GM23248 (cell line): ENCODE data around the gene TRPM4. TPM values are rescaled to one million over a fixed set of nuclear protein-coding genes. Genes with fewer than 3 reads are reported as not detected.

ENCODE experiments used
- DNase-seq: peaks from one replicate; pipeline ENCODE4 v3.0.0-alpha.2; 2015
- H2AFZ ChIP-seq: fragments of 200-600 bp; sonication (generic); 2 replicates; pipeline ENCODE4 v1.6.1; 2016; ENCODE audit warnings: antibody characterized with exemption
- H3F3A ChIP-seq: fragments of 200-600 bp; sonication (generic); 2 replicates; pipeline ENCODE4 v1.6.1; 2016; ENCODE audit warnings: mild to moderate bottlenecking, antibody characterized with exemption, mixed run types; ENCODE audit not compliant: insufficient read depth
- H3K27ac ChIP-seq: fragments of 200-600 bp; sonication (generic); 2 replicates; pipeline ENCODE4 v1.5.1; 2016; ENCODE audit warnings: mild to moderate bottlenecking
- H3K27me3 ChIP-seq: fragments of 200-600 bp; sonication (generic); replicated peaks from 2 replicates; pipeline ENCODE4 v1.6.1; 2016; ENCODE audit warnings: mild to moderate bottlenecking; ENCODE audit not compliant: insufficient read depth
- H3K36me3 ChIP-seq: fragments of 200-600 bp; sonication (generic); 2 replicates; pipeline ENCODE4 v1.6.1; 2016; ENCODE audit warnings: low read depth, mild to moderate bottlenecking
- H3K4me1 ChIP-seq: fragments of 200-600 bp; sonication (generic); 2 replicates; pipeline ENCODE4 v1.6.1; 2016; ENCODE audit warnings: mild to moderate bottlenecking; ENCODE audit not compliant: insufficient read depth
- H3K4me2 ChIP-seq: fragments of 200-600 bp; sonication (generic); one replicate; pipeline ENCODE4 v1.6.1; 2016; ENCODE audit warnings: mild to moderate bottlenecking; ENCODE audit not compliant: unreplicated experiment
- H3K4me3 ChIP-seq: fragments of 200-600 bp; sonication (generic); 2 replicates; pipeline ENCODE4 v1.5.1; 2016; ENCODE audit warnings: mild to moderate bottlenecking
- H3K79me2 ChIP-seq: fragments of 200-600 bp; sonication (generic); 2 replicates; pipeline ENCODE4 v1.6.1; 2016; ENCODE audit warnings: mild to moderate bottlenecking; ENCODE audit not compliant: insufficient read depth
- H3K9ac ChIP-seq: fragments of 200-600 bp; sonication (generic); 2 replicates; pipeline ENCODE4 v1.6.1; 2016; ENCODE audit warnings: mild to moderate bottlenecking
- H3K9me2 ChIP-seq: fragments of 200-600 bp; sonication (generic); 2 replicates; pipeline ENCODE4 v1.6.1; 2016; ENCODE audit warnings: mixed run types, mild to moderate bottlenecking, moderate library complexity; ENCODE audit not compliant: insufficient read depth
- H3K9me3 ChIP-seq: fragments of 200-600 bp; sonication (generic); one replicate; pipeline ENCODE4 v1.6.1; 2017; ENCODE audit warnings: low read depth
- H4K20me1 ChIP-seq: fragments of 200-600 bp; sonication (generic); 2 replicates; pipeline ENCODE4 v1.6.0; 2016; ENCODE audit not compliant: insufficient read depth
- EZH2 ChIP-seq: fragments of 200-600 bp; sonication (generic); IDR thresholded peaks from 2 replicates; pipeline ENCODE4 v1.6.1; 2018; ENCODE audit warnings: antibody characterized with exemption, mild to moderate bottlenecking; ENCODE audit not compliant: insufficient read depth, poor library complexity, severe bottlenecking
- EZH2phosphoT487 ChIP-seq: fragments of 200-600 bp; sonication (generic); IDR thresholded peaks from 2 replicates; pipeline ENCODE4 v1.6.1; 2018; ENCODE audit warnings: antibody characterized with exemption, moderate library complexity, mild to moderate bottlenecking, low read depth; ENCODE audit not compliant: insufficient read depth
- WGBS, 2 experiments: methylation state at CpG; one replicate each; pipeline ENCODE4 v1.1.6; 2015 to 2017; ENCODE audit warnings: low lambda C conversion rate in 2 of 2, low coverage in 1 of 2; ENCODE audit errors: missing lambda C conversion rate in 2 of 2; 5-methylcytosine and 5-hydroxymethylcytosine counted together
- in situ Hi-C: fragments of 300-500 bp; cut with MboI; formaldehyde crosslinking; loops from 2 replicates; pipeline ENCODE4 v1.15.0; 2020
- polyA plus RNA-seq: library from polyadenylated mRNA; unstranded; fragments of >200 nt; fragmentation: Nextera tagmentation; extraction: Ambion mirVana; gene quantifications from 2 replicates; pipeline ENCODE4 v1.2.1, GENCODE V29; 2016
- total RNA-seq: library from RNA; depleted of rRNA; stranded (reverse); fragments of >200 nt; shearing (Covaris generic); gene quantifications from 2 replicates; pipeline ENCODE4 v1.2.3, GENCODE V29; 2014; rRNA removed

TRPM4 gene
- total and polyA plus RNA-seq, 2 experiments from 2014 or later: 18.4 to 20.1 TPM

GRCh38 chr19:49244256-49244655 is 86.7 kb downstream of the TRPM4 start:
- 79 to 89% methylated on average over 9 of the region's 9 CpGs for WGBS, 2 experiments
- Histone ChIP-seq H4K20me1 (no peaks in the 10 kb centered on the region), H3F3A (no peaks in the 10 kb centered on the region), H3K27me3 (no peaks in the 10 kb centered on the region), H3K4me3 (no peak overlapping the region), H3K4me2 (no peak overlapping the region), H3K9me2 (no peaks in the 10 kb centered on the region), H3K79me2 (no peaks in the 10 kb centered on the region), H3K9me3 (no peaks in the 10 kb centered on the region), H3K9ac (no peak overlapping the region), H3K36me3 (no peaks in the 10 kb centered on the region), H2AFZ (no peak overlapping the region), H3K27ac (no peak overlapping the region), H3K4me1 (no peaks in the 10 kb centered on the region)
- TF ChIP-seq EZH2: no peak
- no peak for TF ChIP-seq EZH2phosphoT487
- DNase-seq: no peak
- in situ Hi-C loops: no loop called here

- Histone ChIP-seq H3K27me3 (peaks cover 7% of the 10 kb centered on the region), H3K4me3 (no peak overlapping the region), H3K27ac (no peak overlapping the region), H3K9ac (no peak overlapping the region), H2AFZ (no peak overlapping the region), H3K4me2 (no peak overlapping the region), H4K20me1 (no peaks in the 10 kb centered on the region), H3K9me2 (no peaks in the 10 kb centered on the region), H3F3A (no peaks in the 10 kb centered on the region), H3K79me2 (no peaks in the 10 kb centered on the region), H3K9me3 (no peaks in the 10 kb centered on the region), H3K4me1 (no peaks in the 10 kb centered on the region), H3K36me3 (no peaks in the 10 kb centered on the region)
- 8 to 11% methylated on average over 1 of the region's 2 CpGs for WGBS, 2 experiments
- no peak for DNase-seq
- in situ Hi-C loops: no loop called here
- TF ChIP-seq EZH2phosphoT487 (no peak), EZH2 (no peak)
These were observed 90.1 kb downstream of the TRPM4 start for GRCh38 chr19:49247676-49248075.

- Histone ChIP-seq H3K4me3 (no peak overlapping the region), H2AFZ (no peak overlapping the region), H3K36me3 (no peaks in the 10 kb centered on the region), H3K4me2 (no peak overlapping the region), H3K9me3 (no peaks in the 10 kb centered on the region), H3K27ac (no peak overlapping the region), H3K27me3 (peaks cover 7% of the 10 kb centered on the region), H4K20me1 (no peaks in the 10 kb centered on the region), H3K79me2 (no peaks in the 10 kb centered on the region), H3K4me1 (no peaks in the 10 kb centered on the region), H3K9ac (no peak overlapping the region), H3K9me2 (no peaks in the 10 kb centered on the region), H3F3A (no peaks in the 10 kb centered on the region)
- WGBS, 2 experiments: 41 to 44% methylated on average over 2 of the region's 2 CpGs
- no peak for DNase-seq
- in situ Hi-C loops: no loop called here
- TF ChIP-seq EZH2 (no peak), EZH2phosphoT487 (no peak)
These were observed 92.3 kb downstream of the TRPM4 start for GRCh38 chr19:49249933-49250332.

GRCh38 chr19:49255674-49256073 is 98.1 kb downstream of the TRPM4 start:
- no peak overlapping the region for H3K4me3 ChIP-seq
- H3K79me2 ChIP-seq: no peaks in the 10 kb centered on the region
- no peaks in the 10 kb centered on the region for H3F3A ChIP-seq
- 64 to 67% methylated on average over 10 of the region's 10 CpGs for WGBS, 2 experiments
- no peak for DNase-seq
- no peak for TF ChIP-seq EZH2
- no peak for TF ChIP-seq EZH2phosphoT487
- H3K36me3 ChIP-seq: no peaks in the 10 kb centered on the region
- H3K9me2 ChIP-seq: no peaks in the 10 kb centered on the region
- in situ Hi-C loops: no loop called here
- no peak overlapping the region for H3K4me2 ChIP-seq
- H3K4me1 ChIP-seq: no peaks in the 10 kb centered on the region
- H3K27me3 ChIP-seq: peaks cover under 1% of the 10 kb centered on the region; the same call in 1 of the 2 replicates
- H2AFZ ChIP-seq: no peak overlapping the region
- no peak overlapping the region for H3K9ac ChIP-seq
- H4K20me1 ChIP-seq: no peaks in the 10 kb centered on the region
- H3K27ac ChIP-seq: no peak overlapping the region
- H3K9me3 ChIP-seq: no peaks in the 10 kb centered on the region

GRCh38 chr19:49256691-49257090 is 99.1 kb downstream of the TRPM4 start:
- WGBS, 2 experiments: 57 to 75% methylated on average over 3 of the region's 3 CpGs
- Histone ChIP-seq H3K36me3 (no peaks in the 10 kb centered on the region), H3K79me2 (no peaks in the 10 kb centered on the region), H3K9me2 (no peaks in the 10 kb centered on the region), H2AFZ (no peak overlapping the region), H3K4me2 (no peak overlapping the region), H3F3A (no peaks in the 10 kb centered on the region), H3K4me1 (no peaks in the 10 kb centered on the region), H3K9ac (no peak overlapping the region), H4K20me1 (no peaks in the 10 kb centered on the region), H3K4me3 (no peak overlapping the region), H3K27me3 (no peaks in the 10 kb centered on the region; the same call in 1 of the 2 replicates), H3K9me3 (no peaks in the 10 kb centered on the region), H3K27ac (no peak overlapping the region)
- in situ Hi-C loops: no loop called here
- DNase-seq: no peak
- TF ChIP-seq EZH2phosphoT487: no peak
- no peak for TF ChIP-seq EZH2

Other genes with a start within 250 kb of the TRPM4 start
- not detected in 2 replicates for gene DHDH, start 224.1 kb upstream of the TRPM4 start, total RNA-seq
- gene DHDH, start 224.1 kb upstream of the TRPM4 start, polyA plus RNA-seq: not detected in 2 replicates
- gene BAX, start 202.9 kb upstream of the TRPM4 start, total RNA-seq: 106 and 119 TPM in 2 replicates
- gene BAX, start 202.9 kb upstream of the TRPM4 start, polyA plus RNA-seq: 92.7 and 97.3 TPM in 2 replicates
- gene FTL, start 192.5 kb upstream of the TRPM4 start, total RNA-seq: 2,276 and 2,848 TPM in 2 replicates
- gene FTL, start 192.5 kb upstream of the TRPM4 start, polyA plus RNA-seq: 8,171 and 8,242 TPM in 2 replicates
- 78.4 and 80.1 TPM in 2 replicates for gene GYS1, start 164.5 kb upstream of the TRPM4 start, total RNA-seq
- 85.6 and 92.6 TPM in 2 replicates for gene GYS1, start 164.5 kb upstream of the TRPM4 start, polyA plus RNA-seq
- gene RUVBL2, start 163.9 kb upstream of the TRPM4 start, total RNA-seq: 177 TPM in 2 replicates
- 129 and 130 TPM in 2 replicates for gene RUVBL2, start 163.9 kb upstream of the TRPM4 start, polyA plus RNA-seq
- gene LHB, start 140.7 kb upstream of the TRPM4 start, total RNA-seq: not detected in 2 replicates
- 0.54 and 0.85 TPM in 2 replicates for gene LHB, start 140.7 kb upstream of the TRPM4 start, polyA plus RNA-seq
- not detected in 2 replicates for gene CGB3, start 133.5 kb upstream of the TRPM4 start, total RNA-seq
- 0.76 TPM in 1 of 2 replicates, not detected in the other for gene CGB3, start 133.5 kb upstream of the TRPM4 start, polyA plus RNA-seq
- not detected in 2 replicates for gene CGB2, start 125.9 kb upstream of the TRPM4 start, total RNA-seq
- 0.75 TPM in 1 of 2 replicates, not detected in the other for gene CGB2, start 125.9 kb upstream of the TRPM4 start, polyA plus RNA-seq
- gene CGB1, start 120.9 kb upstream of the TRPM4 start, total RNA-seq: 3.2 and 4.2 TPM in 2 replicates
- gene CGB1, start 120.9 kb upstream of the TRPM4 start, polyA plus RNA-seq: 1.3 TPM in 1 of 2 replicates, not detected in the other
- gene CGB5, start 113.9 kb upstream of the TRPM4 start, total RNA-seq: not detected in 2 replicates
- gene CGB5, start 113.9 kb upstream of the TRPM4 start, polyA plus RNA-seq: 1.3 and 1.7 TPM in 2 replicates
- gene CGB8, start 108.7 kb upstream of the TRPM4 start, total RNA-seq: 4.5 TPM in 1 of 2 replicates, not detected in the other
- gene CGB8, start 108.7 kb upstream of the TRPM4 start, polyA plus RNA-seq: 1.9 and 2.0 TPM in 2 replicates
- gene CGB7, start 100.0 kb upstream of the TRPM4 start, total RNA-seq: 0.38 and 0.54 TPM in 2 replicates
- 2.2 and 2.8 TPM in 2 replicates for gene CGB7, start 100.0 kb upstream of the TRPM4 start, polyA plus RNA-seq
- gene NTF4, start 93.0 kb upstream of the TRPM4 start, total RNA-seq: not detected in 2 replicates
- 0.51 TPM in 1 of 2 replicates, not detected in the other for gene NTF4, start 93.0 kb upstream of the TRPM4 start, polyA plus RNA-seq
- gene KCNA7, start 85.1 kb upstream of the TRPM4 start, total RNA-seq: not detected in 2 replicates
- gene KCNA7, start 85.1 kb upstream of the TRPM4 start, polyA plus RNA-seq: 0.04 and 0.13 TPM in 2 replicates
- gene SNRNP70, start 72.3 kb upstream of the TRPM4 start, total RNA-seq: 146 and 184 TPM in 2 replicates
- gene SNRNP70, start 72.3 kb upstream of the TRPM4 start, polyA plus RNA-seq: 102 and 104 TPM in 2 replicates
- gene LIN7B, start 43.4 kb upstream of the TRPM4 start, total RNA-seq: 10.7 and 12.5 TPM in 2 replicates
- gene LIN7B, start 43.4 kb upstream of the TRPM4 start, polyA plus RNA-seq: 11.9 and 12.6 TPM in 2 replicates
- 0.86 TPM in 1 of 2 replicates, not detected in the other for gene C19orf73, start 38.6 kb upstream of the TRPM4 start, total RNA-seq
- gene C19orf73, start 38.6 kb upstream of the TRPM4 start, polyA plus RNA-seq: 1.0 and 1.4 TPM in 2 replicates
- 0.63 and 2.4 TPM in 2 replicates for gene PPFIA3, start 38.2 kb upstream of the TRPM4 start, total RNA-seq
- 1.2 TPM in 2 replicates for gene PPFIA3, start 38.2 kb upstream of the TRPM4 start, polyA plus RNA-seq
- not detected in 2 replicates for gene HRC, start 2.4 kb upstream of the TRPM4 start, total RNA-seq
- 0.10 TPM in 1 of 2 replicates, not detected in the other for gene HRC, start 2.4 kb upstream of the TRPM4 start, polyA plus RNA-seq
- 0.51 TPM in 1 of 2 replicates, not detected in the other for gene SLC6A16, start 167.4 kb downstream of the TRPM4 start, total RNA-seq
- gene SLC6A16, start 167.4 kb downstream of the TRPM4 start, polyA plus RNA-seq: 0.40 TPM in 1 of 2 replicates, not detected in the other
- gene CD37, start 177.6 kb downstream of the TRPM4 start, total RNA-seq: not detected in 2 replicates
- 1.8 and 2.4 TPM in 2 replicates for gene CD37, start 177.6 kb downstream of the TRPM4 start, polyA plus RNA-seq
- gene TEAD2, start 204.6 kb downstream of the TRPM4 start, total RNA-seq: 13.9 and 18.7 TPM in 2 replicates
- gene TEAD2, start 204.6 kb downstream of the TRPM4 start, polyA plus RNA-seq: 7.1 and 7.8 TPM in 2 replicates
- 0.63 TPM in 1 of 2 replicates, not detected in the other for gene DKKL1, start 206.1 kb downstream of the TRPM4 start, total RNA-seq
- 0.30 TPM in 1 of 2 replicates, not detected in the other for gene DKKL1, start 206.1 kb downstream of the TRPM4 start, polyA plus RNA-seq
- not detected in 2 replicates for gene KASH5, start 230.5 kb downstream of the TRPM4 start, total RNA-seq
- not detected in 2 replicates for gene KASH5, start 230.5 kb downstream of the TRPM4 start, polyA plus RNA-seq